HL-60 (cell line): Measurements from ENCODE around the gene CACNA2D1.

Experiments
- DNase-seq, 2 experiments: peaks; one replicate each; pipeline ENCODE4 v3.0.0-alpha.2; 2010 to 2020; ENCODE audit warnings: low read depth in 1 of 2, low spot score in 1 of 2
- H3K27ac ChIP-seq: fragments of 250-450 bp; sonication (Bioruptor Pico); replicated peaks from 2 replicates; pipeline ENCODE4 v1.5.1; 2020; ENCODE audit warnings: mild to moderate bottlenecking, moderate library complexity
- H3K27me3 ChIP-seq: fragments of 250-450 bp; sonication (Bioruptor Pico); 2 replicates; pipeline ENCODE4 v1.5.1; 2021; ENCODE audit warnings: mild to moderate bottlenecking, moderate library complexity; ENCODE audit not compliant: insufficient read depth, poor library complexity, severe bottlenecking
- H3K4me3 ChIP-seq: replicated peaks from 2 replicates; pipeline ENCODE4 v1.5.1; 2011; ENCODE audit warnings: mild to moderate bottlenecking, control low read depth, low read length; ENCODE audit not compliant: insufficient read depth
- GABPA ChIP-seq: IDR thresholded peaks from 2 replicates; pipeline ENCODE4 v1.6.1; 2012; ENCODE audit warnings: low read depth
- POLR2AphosphoS5 ChIP-seq: IDR thresholded peaks from 2 replicates; pipeline ENCODE4 v1.6.1; 2012; ENCODE audit warnings: low read depth
- SPI1 ChIP-seq: IDR thresholded peaks from 2 replicates; pipeline ENCODE4 v1.6.1; 2012; ENCODE audit warnings: low read depth, mild to moderate bottlenecking, borderline replicate concordance
- TF ChIP-seq, protein P1 (sequence below): IDR thresholded peaks from one replicate; pipeline ENCODE4 v1.5.1; 2011; ENCODE audit warnings: low read length, control low read depth, inconsistent platforms; ENCODE audit not compliant: insufficient read depth
- TF ChIP-seq, protein P2 (sequence below): IDR thresholded peaks from 2 replicates; pipeline ENCODE4 v1.6.1; 2012; ENCODE audit warnings: low read depth; ENCODE audit not compliant: insufficient replicate concordance

Gene CACNA2D1

DNA sequence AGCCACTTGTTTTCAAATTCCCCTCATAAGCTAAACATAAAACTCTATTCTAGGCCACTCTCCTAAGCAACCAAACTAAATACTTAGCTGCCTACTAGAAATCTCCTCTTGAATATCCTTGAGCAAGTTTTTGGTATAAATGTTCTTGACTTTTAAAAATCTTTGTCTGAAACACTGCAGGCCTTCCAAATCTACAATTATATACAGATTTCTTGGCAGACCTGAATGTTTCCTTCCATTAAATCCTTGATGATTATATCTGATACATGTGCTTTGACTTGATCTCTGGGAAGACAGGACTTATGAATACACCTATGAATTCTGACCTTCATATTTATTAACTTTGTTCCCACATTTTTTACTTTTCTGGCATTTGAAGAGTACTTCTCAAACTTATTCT, 314.5 kb downstream of the CACNA2D1 start:
- H3K27ac ChIP-seq, result no peak overlapping the region
- TF ChIP-seq POLR2AphosphoS5, result no peak
- no peak for TF ChIP-seq GABPA
- no peak for TF ChIP-seq SPI1
- TF ChIP-seq, protein P1, sequence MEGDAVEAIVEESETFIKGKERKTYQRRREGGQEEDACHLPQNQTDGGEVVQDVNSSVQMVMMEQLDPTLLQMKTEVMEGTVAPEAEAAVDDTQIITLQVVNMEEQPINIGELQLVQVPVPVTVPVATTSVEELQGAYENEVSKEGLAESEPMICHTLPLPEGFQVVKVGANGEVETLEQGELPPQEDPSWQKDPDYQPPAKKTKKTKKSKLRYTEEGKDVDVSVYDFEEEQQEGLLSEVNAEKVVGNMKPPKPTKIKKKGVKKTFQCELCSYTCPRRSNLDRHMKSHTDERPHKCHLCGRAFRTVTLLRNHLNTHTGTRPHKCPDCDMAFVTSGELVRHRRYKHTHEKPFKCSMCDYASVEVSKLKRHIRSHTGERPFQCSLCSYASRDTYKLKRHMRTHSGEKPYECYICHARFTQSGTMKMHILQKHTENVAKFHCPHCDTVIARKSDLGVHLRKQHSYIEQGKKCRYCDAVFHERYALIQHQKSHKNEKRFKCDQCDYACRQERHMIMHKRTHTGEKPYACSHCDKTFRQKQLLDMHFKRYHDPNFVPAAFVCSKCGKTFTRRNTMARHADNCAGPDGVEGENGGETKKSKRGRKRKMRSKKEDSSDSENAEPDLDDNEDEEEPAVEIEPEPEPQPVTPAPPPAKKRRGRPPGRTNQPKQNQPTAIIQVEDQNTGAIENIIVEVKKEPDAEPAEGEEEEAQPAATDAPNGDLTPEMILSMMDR, result no peak
- TF ChIP-seq, protein P2, sequence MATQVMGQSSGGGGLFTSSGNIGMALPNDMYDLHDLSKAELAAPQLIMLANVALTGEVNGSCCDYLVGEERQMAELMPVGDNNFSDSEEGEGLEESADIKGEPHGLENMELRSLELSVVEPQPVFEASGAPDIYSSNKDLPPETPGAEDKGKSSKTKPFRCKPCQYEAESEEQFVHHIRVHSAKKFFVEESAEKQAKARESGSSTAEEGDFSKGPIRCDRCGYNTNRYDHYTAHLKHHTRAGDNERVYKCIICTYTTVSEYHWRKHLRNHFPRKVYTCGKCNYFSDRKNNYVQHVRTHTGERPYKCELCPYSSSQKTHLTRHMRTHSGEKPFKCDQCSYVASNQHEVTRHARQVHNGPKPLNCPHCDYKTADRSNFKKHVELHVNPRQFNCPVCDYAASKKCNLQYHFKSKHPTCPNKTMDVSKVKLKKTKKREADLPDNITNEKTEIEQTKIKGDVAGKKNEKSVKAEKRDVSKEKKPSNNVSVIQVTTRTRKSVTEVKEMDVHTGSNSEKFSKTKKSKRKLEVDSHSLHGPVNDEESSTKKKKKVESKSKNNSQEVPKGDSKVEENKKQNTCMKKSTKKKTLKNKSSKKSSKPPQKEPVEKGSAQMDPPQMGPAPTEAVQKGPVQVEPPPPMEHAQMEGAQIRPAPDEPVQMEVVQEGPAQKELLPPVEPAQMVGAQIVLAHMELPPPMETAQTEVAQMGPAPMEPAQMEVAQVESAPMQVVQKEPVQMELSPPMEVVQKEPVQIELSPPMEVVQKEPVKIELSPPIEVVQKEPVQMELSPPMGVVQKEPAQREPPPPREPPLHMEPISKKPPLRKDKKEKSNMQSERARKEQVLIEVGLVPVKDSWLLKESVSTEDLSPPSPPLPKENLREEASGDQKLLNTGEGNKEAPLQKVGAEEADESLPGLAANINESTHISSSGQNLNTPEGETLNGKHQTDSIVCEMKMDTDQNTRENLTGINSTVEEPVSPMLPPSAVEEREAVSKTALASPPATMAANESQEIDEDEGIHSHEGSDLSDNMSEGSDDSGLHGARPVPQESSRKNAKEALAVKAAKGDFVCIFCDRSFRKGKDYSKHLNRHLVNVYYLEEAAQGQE, result no peak
- no peak for DNase-seq
- H3K4me3 ChIP-seq, result no peak overlapping the region
- H3K27me3 ChIP-seq, result no peaks in the 10 kb centered on the region

DNA sequence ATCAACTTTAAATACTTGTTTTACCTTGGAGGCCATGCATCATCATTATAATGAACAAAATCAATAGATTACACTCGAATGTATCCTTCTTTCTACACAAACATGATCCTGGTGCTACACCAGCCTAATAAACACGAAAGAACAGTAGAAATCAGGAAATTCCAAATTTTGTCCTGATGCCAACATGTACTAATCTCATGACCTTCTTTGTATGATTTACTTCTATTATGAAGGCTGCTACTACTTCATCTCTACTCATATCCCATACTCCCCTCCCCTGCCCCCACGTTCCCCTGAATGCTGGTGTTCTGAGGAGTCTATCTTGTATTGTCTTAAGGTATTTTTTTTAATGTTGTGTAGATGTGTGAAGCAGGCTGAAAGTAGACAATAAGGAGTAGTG, 315.0 kb downstream of the CACNA2D1 start:
- H3K27ac ChIP-seq, result no peak overlapping the region
- no peaks in the 10 kb centered on the region for H3K27me3 ChIP-seq
- DNase-seq, result no peak
- no peak overlapping the region for H3K4me3 ChIP-seq
- TF ChIP-seq GABPA, result no peak
- TF ChIP-seq, protein P1, result no peak
- TF ChIP-seq, protein P2, result no peak
- no peak for TF ChIP-seq SPI1
- no peak for TF ChIP-seq POLR2AphosphoS5

DNA sequence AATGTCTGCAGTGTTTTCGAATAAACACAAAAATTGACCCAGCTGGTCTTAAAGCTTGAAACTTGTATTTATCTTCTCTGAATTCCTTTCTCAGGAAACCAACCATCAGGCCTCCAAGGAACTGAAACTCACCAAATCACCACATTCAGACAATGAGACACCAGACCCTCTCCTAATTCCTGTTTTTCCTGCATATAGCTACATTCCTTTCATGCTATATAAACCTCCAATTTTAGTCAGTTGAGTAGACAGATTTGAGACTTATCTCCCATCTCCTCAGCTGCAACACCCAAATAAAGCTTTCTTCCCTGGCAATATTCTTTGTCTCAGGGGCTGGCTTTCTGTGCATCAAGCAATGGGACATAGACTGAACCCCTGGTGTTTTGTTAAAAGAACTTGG, 317.0 kb downstream of the CACNA2D1 start:
- Histone ChIP-seq H3K4me3 (no peak overlapping the region), H3K27ac (no peak overlapping the region), H3K27me3 (no peaks in the 10 kb centered on the region)
- no peak for DNase-seq
- no peak for TF ChIP-seq GABPA
- TF ChIP-seq POLR2AphosphoS5, result no peak
- TF ChIP-seq, protein P2, result no peak
- no peak for TF ChIP-seq SPI1
